Adrenal gland (tissue), 12 donors: ENCODE measurements around the gene GXYLT2. TPM values are rescaled to one million over a fixed set of nuclear protein-coding genes. Genes with fewer than 3 reads are reported as not detected.

Experiments used
- DNase-seq, 7 donors: peaks; one replicate each; pipeline ENCODE4 v3.0.0-alpha.2; 2019 to 2020
- H3K27ac ChIP-seq, 5 donors: fragments of 200-600 bp; sonication (generic) in 4 of 5; 1 replicate in 3 of 5; 2 replicates in 2 of 5; pipeline versions ENCODE4 v1.5.1 to v1.8.0; 2016 to 2020; ENCODE audit warnings: mild to moderate bottlenecking in 1 of 5
- H3K27me3 ChIP-seq: fragments of 200-600 bp; 2 replicates; pipeline ENCODE4 v1.8.0; 2021
- H3K36me3 ChIP-seq, 2 donors: fragments of 200-600 bp; replicated peaks in 1 of 2; 1 replicate in 1 of 2; 2 replicates in 1 of 2; pipeline versions ENCODE4 v1.5.1 to v1.8.0; 2018 to 2022
- H3K4me1 ChIP-seq, 2 donors: fragments of 200-600 bp; replicated peaks in 1 of 2; 1 replicate in 1 of 2; 2 replicates in 1 of 2; pipeline versions ENCODE4 v1.5.1 to v1.8.0; 2018 to 2021
- H3K4me3 ChIP-seq, 4 donors: fragments of 200-600 bp; sonication (generic) in 3 of 4; one replicate each; pipeline ENCODE4 v1.5.1; 2016 to 2018
- H3K9me3 ChIP-seq, 3 donors: fragments of 200-600 bp; sonication (generic) in 1 of 3; replicated peaks in 1 of 3; 1 replicate in 2 of 3; 2 replicates in 1 of 3; pipeline versions ENCODE4 v1.5.1 to v1.8.0; 2016 to 2021
- CTCF ChIP-seq, 6 experiments: fragments of 450-650 bp in 4 of 6; fragments of 200-600 bp in 2 of 6; sonication (generic) in 1 of 6; IDR thresholded peaks; 1 replicate in 5 of 6; 2 replicates in 1 of 6; pipeline versions ENCODE4 v1.5.1 to v1.8.0; 2016 to 2021; ENCODE audit warnings: antibody characterized with exemption in 6 of 6, mild to moderate bottlenecking in 2 of 6, moderate library complexity in 1 of 6
- POLR2A ChIP-seq, 2 donors: fragments of 450-650 bp; IDR thresholded peaks; one replicate each; pipeline ENCODE4 v1.6.1; 2017; ENCODE audit warnings: antibody characterized with exemption in 2 of 2, mild to moderate bottlenecking in 2 of 2, moderate library complexity in 1 of 2
- WGBS, 4 donors: extraction: QIAGEN DNeasy Blood & Tissue Kit in 2 of 4; methylation state at CpG; one replicate each; pipeline versions ENCODE4 v1.1.5 to v1.1.7; 2013 to 2017; 5-methylcytosine and 5-hydroxymethylcytosine counted together
- intact Hi-C, 2 donors: fragments of 100-400 bp; cut with DNase I; formaldehyde crosslinking; loops; one replicate each; pipeline versions ENCODE4 v1.14.1 to v1.15.0; 2022 to 2023
- polyA plus RNA-seq, 3 donors: library from polyadenylated mRNA; stranded (reverse); fragments of 200-250 nt in 2 of 3; fragments of 350-450 nt in 1 of 3; fragmentation: Illumina TruSeq in 1 of 3; extraction: RNeasy Lipid Tissue Mini Kit (QIAGEN cat#74804) in 1 of 3; gene quantifications; one replicate each; pipeline ENCODE4 v1.2.3, GENCODE V29; 2013 to 2014
- total RNA-seq, 9 donors: library from RNA; depleted of rRNA in 4 of 9; stranded (reverse); fragments of >200 nt in 4 of 9; fragments of 120-200 nt in 1 of 9; fragmentation: NEBNext Ultra II Directional in 1 of 9; extraction: Animal tissue kit (Norgen Biotek cat#: 25700) in 1 of 9; gene quantifications; one replicate each; pipeline versions ENCODE4 v1.1.0 to v1.2.4, GENCODE V29; 2013 to 2023
- donor health status: healthy with polysubstance abuse.
- donor health status: Bipolar disorder and iron deficiency.
- donor health status: DM: yes; HTN: yes; CAD: no.
- donor health status: DM: no; HTN: no; CAD: no.
- donor health status: DM: no; HTN: no; CAD: no.
- donor health status: DM: yes; HTN: yes; CAD: no.

Gene GXYLT2
- total and polyA plus RNA-seq, 12 donors, result 1.9 to 32.5 (median 16.5) TPM

- no peak for DNase-seq
- H3K4me1 ChIP-seq, result no peaks in the 10 kb centered on the region
- no peaks in the 10 kb centered on the region for H3K27me3 ChIP-seq
- intact Hi-C loops, result loop anchor here in 1 of 2 donors (10.0 kb wide), 1 partner anchor 154 kb away; no protein-coding TSS in a partner anchor
- TF ChIP-seq POLR2A (IDR thresholded peaks at IDR 0.05) (no peak), CTCF (IDR thresholded peaks at IDR 0.05) (no peak)
- no peaks in the 10 kb centered on the region for H3K36me3 ChIP-seq
- 94 to 100% (median 96%) methylated on average over 4 of the region's 4 CpGs for WGBS, 4 donors
- no peak overlapping the region for H3K27ac ChIP-seq
- H3K9me3 ChIP-seq, result no peaks in the 10 kb centered on the region
- H3K4me3 ChIP-seq, result no peak overlapping the region
Observed at GRCh38 chr3:72930754-72931153, 42.9 kb downstream of the GXYLT2 start.

- Histone ChIP-seq H3K4me1 (no peaks in the 10 kb centered on the region), H3K36me3 (no peaks in the 10 kb centered on the region), H3K27me3 (no peaks in the 10 kb centered on the region), H3K27ac (no peak overlapping the region), H3K9me3 (no peaks in the 10 kb centered on the region), H3K4me3 (no peak overlapping the region)
- DNase-seq, result no peak
- intact Hi-C loops, result loop anchor here in 1 of 2 donors (10.0 kb wide), 1 partner anchor 152 kb away; no protein-coding TSS in a partner anchor
- TF ChIP-seq POLR2A (IDR thresholded peaks at IDR 0.05) (no peak), CTCF (IDR thresholded peaks at IDR 0.05) (no peak)
Observed at GRCh38 chr3:72932416-72932815, 44.6 kb downstream of the GXYLT2 start.

- H3K9me3 ChIP-seq, result no peaks in the 10 kb centered on the region
- 5 to 20% (median 11%) methylated on average over 5 of the region's 5 CpGs for WGBS, 4 donors
- DNase-seq, result peak; percentile 51 to 91 (median 85)
- peaks cover 0 to 10% of the 10 kb centered on the region in 2 donors for H3K4me1 ChIP-seq
- H3K4me3 ChIP-seq, result no peak overlapping the region
- TF ChIP-seq POLR2A (IDR thresholded peaks at IDR 0.05) (no peak), CTCF (IDR thresholded peaks at IDR 0.05) (peak; percentile 50 to 100 (median 88))
- peak overlapping the region; percentile 29 to 76 (median 43) for H3K27ac ChIP-seq
- H3K36me3 ChIP-seq, result no peaks in the 10 kb centered on the region
- intact Hi-C loops, result loop anchor here in 1 of 2 donors (5.0 to 10.0 kb wide), 2 partner anchors 119 to 146 kb away; no protein-coding TSS in a partner anchor
- no peaks in the 10 kb centered on the region for H3K27me3 ChIP-seq
Observed at GRCh38 chr3:72938471-72939265, 50.8 kb downstream of the GXYLT2 start.

- no peak for DNase-seq
- Histone ChIP-seq H3K4me1 (peaks cover 0 to 10% of the 10 kb centered on the region in 2 donors), H3K27me3 (no peaks in the 10 kb centered on the region), H3K36me3 (no peaks in the 10 kb centered on the region), H3K27ac (no peak overlapping the region), H3K4me3 (no peak overlapping the region), H3K9me3 (no peaks in the 10 kb centered on the region)
- intact Hi-C loops, result loop anchor here in 1 of 2 donors (10.0 kb wide), 1 partner anchor 54 kb away; the partner anchor contains the start of gene PPP4R2
- TF ChIP-seq CTCF (IDR thresholded peaks at IDR 0.05) (no peak), POLR2A (IDR thresholded peaks at IDR 0.05) (no peak)
- 88 to 95% (median 90%) methylated on average over 1 of the region's 1 CpG for WGBS, 4 donors
Observed at GRCh38 chr3:72941245-72941644, 53.4 kb downstream of the GXYLT2 start.
